Body of pancreas (tissue), 4 donors: ENCODE measurements around the gene PMP22.

Experiments used
- POLR2A ChIP-seq, 3 donors: fragments of 450-650 bp; IDR thresholded peaks; one replicate each; pipeline ENCODE4 v1.6.1; 2016; ENCODE audit warnings: antibody characterized with exemption in 3 of 3, mild to moderate bottlenecking in 2 of 3
- TF ChIP-seq, protein P1 (sequence below), 7 experiments: fragments of 450-650 bp in 4 of 7; fragments of 200-600 bp in 3 of 7; sonication (generic) in 3 of 7; IDR thresholded peaks; one replicate each; pipeline ENCODE4 v1.5.1; 2016 to 2019; ENCODE audit warnings: antibody characterized with exemption in 7 of 7

- TF ChIP-seq, protein P1, sequence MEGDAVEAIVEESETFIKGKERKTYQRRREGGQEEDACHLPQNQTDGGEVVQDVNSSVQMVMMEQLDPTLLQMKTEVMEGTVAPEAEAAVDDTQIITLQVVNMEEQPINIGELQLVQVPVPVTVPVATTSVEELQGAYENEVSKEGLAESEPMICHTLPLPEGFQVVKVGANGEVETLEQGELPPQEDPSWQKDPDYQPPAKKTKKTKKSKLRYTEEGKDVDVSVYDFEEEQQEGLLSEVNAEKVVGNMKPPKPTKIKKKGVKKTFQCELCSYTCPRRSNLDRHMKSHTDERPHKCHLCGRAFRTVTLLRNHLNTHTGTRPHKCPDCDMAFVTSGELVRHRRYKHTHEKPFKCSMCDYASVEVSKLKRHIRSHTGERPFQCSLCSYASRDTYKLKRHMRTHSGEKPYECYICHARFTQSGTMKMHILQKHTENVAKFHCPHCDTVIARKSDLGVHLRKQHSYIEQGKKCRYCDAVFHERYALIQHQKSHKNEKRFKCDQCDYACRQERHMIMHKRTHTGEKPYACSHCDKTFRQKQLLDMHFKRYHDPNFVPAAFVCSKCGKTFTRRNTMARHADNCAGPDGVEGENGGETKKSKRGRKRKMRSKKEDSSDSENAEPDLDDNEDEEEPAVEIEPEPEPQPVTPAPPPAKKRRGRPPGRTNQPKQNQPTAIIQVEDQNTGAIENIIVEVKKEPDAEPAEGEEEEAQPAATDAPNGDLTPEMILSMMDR (IDR thresholded peaks at IDR 0.05) = no peak
- TF ChIP-seq POLR2A (IDR thresholded peaks at IDR 0.05) = no peak
These were observed 80.1 kb downstream of the PMP22 start for GRCh38 chr17:15184872-15185624.
